HepG2 (cell line): Measurements from ENCODE around the gene MAPK4. TPM values are rescaled to one million over a fixed set of nuclear protein-coding genes. Genes with fewer than 3 reads are reported as not detected.
A peak's percentile ranks its signal among the peaks of the same experiment; 100 is the strongest.

ENCODE experiments used
- ATAC-seq: fragments of 200-7000 bp; cut with Tn5 transposase; 3 replicates; pipeline ENCODE4 v1.9.1; 2020; ENCODE audit warnings: mild to moderate bottlenecking, moderate library complexity
- BruUV-seq: library from RNA; stranded (reverse); fragments of 400-500 nt; replicated peaks from 2 replicates; lab custom pipeline; 2021; lab: Mats Ljungman, UMichigan
- CTCF ChIA-PET: fragments of 300-600 bp; formaldehyde crosslinking; extraction: SDS; loops from one replicate; lab custom pipeline; 2021; ENCODE audit warnings: low total read pairs, inconsistent platforms, low intra/inter-chr PET ratio; lab: Yijun Ruan, JAX
- POLR2A ChIA-PET: fragments of 350-600 bp; sonication (Branson Sonifier 250); formaldehyde crosslinking; loops from one replicate; lab custom pipeline; 2020; ENCODE audit warnings: antibody characterized with exemption, inconsistent platforms; lab: Yijun Ruan, JAX
- DNase-seq: peaks from one replicate; pipeline ENCODE4 v3.0.0-alpha.2; 2015; ENCODE audit warnings: low spot score
- FAIRE-seq: peaks from 3 replicates; lab custom pipeline; 2011; peaks lifted over from hg19 to GRCh38; lab: Jason Lieb, UNC
- H2AFZ ChIP-seq: one replicate; pipeline ENCODE4 v1.6.1; 2011; ENCODE audit warnings: low read length, inconsistent platforms
- H3K27ac ChIP-seq: fragments of 300-600 bp; 3 replicates; pipeline ENCODE4 v1.8.0; 2011; ENCODE audit warnings: mixed run types, mild to moderate bottlenecking, mixed read lengths, low read length, inconsistent platforms; ENCODE audit not compliant: insufficient read depth; ENCODE audit errors: extremely low read length
- H3K27me3 ChIP-seq, 2 experiments: fragments of 200-600 bp in 1 of 2; 2 replicates in 1 of 2; 3 replicates in 1 of 2; pipeline versions ENCODE4 v1.6.0 to v1.8.0; 2011; ENCODE audit warnings: low read length in 2 of 2, mild to moderate bottlenecking in 2 of 2, moderate library complexity in 2 of 2, inconsistent platforms in 1 of 2; ENCODE audit not compliant: insufficient read depth in 2 of 2, control insufficient read depth in 1 of 2
- H3K36me3 ChIP-seq, 2 experiments: fragments of 200-600 bp in 1 of 2; replicated peaks in 1 of 2; 2 replicates in 1 of 2; 3 replicates in 1 of 2; pipeline versions ENCODE4 v1.5.1 to v1.8.0; 2011; ENCODE audit warnings: low read length in 2 of 2, inconsistent platforms in 1 of 2; ENCODE audit not compliant: insufficient read depth in 2 of 2, control insufficient read depth in 1 of 2
- H3K4me1 ChIP-seq: 2 replicates; pipeline ENCODE4 v1.5.1; 2012; ENCODE audit warnings: low read length, inconsistent platforms; ENCODE audit not compliant: insufficient read depth
- H3K4me2 ChIP-seq: 2 replicates; pipeline ENCODE4 v1.6.0; 2011; ENCODE audit warnings: low read depth, low read length, inconsistent platforms
- H3K4me3 ChIP-seq, 3 experiments: fragments of 200-600 bp in 1 of 3; sonication (generic), shearing (Covaris generic) in 1 of 3; replicated peaks in 1 of 3; 2 replicates each; pipeline ENCODE4 v1.5.1; 2011 to 2016; ENCODE audit warnings: low read length in 3 of 3, inconsistent platforms in 2 of 3, low read depth in 2 of 3, mild to moderate bottlenecking in 2 of 3, control low read depth in 1 of 3, mixed read lengths in 1 of 3; ENCODE audit not compliant: insufficient read depth in 1 of 3
- H3K79me2 ChIP-seq: one replicate; pipeline ENCODE4 v1.6.1; 2011; ENCODE audit warnings: low read length, inconsistent platforms; ENCODE audit not compliant: insufficient read depth
- H3K9ac ChIP-seq: 2 replicates; pipeline ENCODE4 v1.6.0; 2011; ENCODE audit warnings: mild to moderate bottlenecking, low read depth, low read length, inconsistent platforms; ENCODE audit not compliant: insufficient read depth
- H3K9me3 ChIP-seq: 2 replicates; pipeline ENCODE4 v1.5.1; 2012; ENCODE audit warnings: mild to moderate bottlenecking, low read length
- H4K20me1 ChIP-seq: 2 replicates; pipeline ENCODE4 v1.6.0; 2011; ENCODE audit warnings: inconsistent platforms, mild to moderate bottlenecking, low read length, moderate library complexity; ENCODE audit not compliant: insufficient read depth
- PHB2 ChIP-seq: fragments of 450-650 bp; IDR thresholded peaks from 2 replicates; pipeline ENCODE4 v1.6.1; 2018; ENCODE audit not compliant: partially characterized antibody
- RXRA ChIP-seq: sonication (generic); formaldehyde crosslinking; IDR thresholded peaks from 2 replicates; pipeline ENCODE4 v1.5.1; 2020; ENCODE audit warnings: missing genetic modification reagents
- SNAI1 ChIP-seq: sonication (generic); formaldehyde crosslinking; IDR thresholded peaks from 2 replicates; pipeline ENCODE4 v1.5.0; 2020; ENCODE audit warnings: mild to moderate bottlenecking, missing genetic modification reagents, borderline replicate concordance
- TP53 ChIP-seq: sonication (generic); formaldehyde crosslinking; conservative IDR thresholded peaks from 2 replicates; pipeline ENCODE4 v1.4.0; 2020; ENCODE audit warnings: missing genetic modification reagents
- ZNF776 ChIP-seq: sonication (generic); formaldehyde crosslinking; IDR thresholded peaks from 2 replicates; pipeline ENCODE4 v1.4.0; 2020; ENCODE audit warnings: mild to moderate bottlenecking, missing genetic modification reagents
- ZNF788 ChIP-seq: sonication (generic); formaldehyde crosslinking; IDR thresholded peaks from 2 replicates; pipeline ENCODE4 v1.5.0; 2020; ENCODE audit warnings: mild to moderate bottlenecking, missing genetic modification reagents, borderline replicate concordance
- WGBS: methylation state at CpG from one replicate; pipeline ENCODE4 v1.1.6; 2017; ENCODE audit warnings: low lambda C conversion rate; 5-methylcytosine and 5-hydroxymethylcytosine counted together
- in situ Hi-C: cut with HindIII; loops from 2 replicates; pipeline ENCODE4 v1.10.0; 2017; ENCODE audit warnings: low pct_unique_long_range_greater_than_20kb; ENCODE audit not compliant: extremely low pct_ligation_motif_present
- intact Hi-C: fragments of 100-400 bp; cut with micrococcal nuclease; formaldehyde crosslinking; loops from one replicate; pipeline ENCODE4 v1.10.0; 2022; ENCODE audit not compliant: unreplicated experiment
- polyA plus RNA-seq, 8 experiments: library from polyadenylated mRNA; depleted of rRNA in 3 of 8; stranded (reverse) in 7 of 8; unstranded in 1 of 8; fragments of >200 nt; fragmentation: Illumina TruSeq in 4 of 8; extraction: Trizol in 4 of 8; gene quantifications; 2 replicates each; pipeline versions ENCODE4 v1.2.1 to v1.2.3, GENCODE V29; 2011 to 2016; ENCODE audit warnings: low read depth in 4 of 8, missing spikeins in 1 of 8, mixed read lengths in 1 of 8; ENCODE audit not compliant: insufficient read depth in 1 of 8
- total RNA-seq, 5 experiments: library from RNA; depleted of rRNA; stranded (reverse); fragments of >200 nt; fragmentation: Illumina TruSeq; extraction: Trizol; gene quantifications; 2 replicates each; pipeline ENCODE4 v1.2.3, GENCODE V29; 2016; ENCODE audit warnings: low read depth in 1 of 5
- TF ChIP-seq, protein P1 (sequence below): sonication (generic); formaldehyde crosslinking; IDR thresholded peaks from 2 replicates; pipeline ENCODE4 v1.5.0; 2020; ENCODE audit warnings: mild to moderate bottlenecking, low read depth, missing genetic modification reagents, borderline replicate concordance

The MAPK4 gene
- total and polyA plus RNA-seq, 2 of the 13 experiments (the other 11 are each of a cell fraction or from before 2014, with no cell fraction given), result not detected

DNA sequence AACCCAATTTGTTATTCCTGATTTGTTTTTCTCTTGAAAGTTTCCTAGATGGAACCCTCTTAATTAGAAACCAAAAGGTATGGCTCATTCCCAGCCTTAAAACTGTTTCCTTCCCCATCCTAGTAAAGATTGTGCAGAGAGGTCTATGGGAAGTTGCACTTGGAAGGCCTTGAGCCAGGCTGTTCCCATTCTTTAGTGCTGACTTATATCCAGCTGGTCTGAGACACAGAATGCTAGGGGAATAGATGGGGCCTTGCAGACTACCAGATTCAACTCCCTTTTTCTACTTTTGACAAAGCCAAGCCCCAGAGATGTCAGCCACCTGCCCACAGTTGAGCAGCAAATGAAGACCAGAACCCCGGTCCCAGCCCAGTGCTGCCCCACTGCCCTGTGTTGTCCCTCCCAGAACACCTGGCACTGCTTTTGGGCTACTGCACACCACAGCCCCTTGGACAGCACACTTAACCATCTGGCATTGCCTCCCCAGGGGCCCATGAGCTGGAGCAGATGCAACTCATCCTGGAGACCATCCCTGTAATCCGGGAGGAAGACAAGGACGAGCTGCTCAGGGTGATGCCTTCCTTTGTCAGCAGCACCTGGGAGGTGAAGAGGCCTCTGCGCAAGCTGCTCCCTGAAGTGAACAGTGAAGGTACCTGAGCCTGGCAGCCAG lies 161.7 kb downstream of the MAPK4 start:
- no peak overlapping the region for H3K27ac ChIP-seq
- no peaks in the 10 kb centered on the region for H4K20me1 ChIP-seq
- FAIRE-seq (no peak), DNase-seq (no peak), ATAC-seq (no peak)
- no peak overlapping the region for H2AFZ ChIP-seq
- no peaks in the 10 kb centered on the region; a peak in 3 of 5 replicates for H3K27me3 ChIP-seq
- H3K4me1 ChIP-seq, result no peaks in the 10 kb centered on the region
- no peak for TF ChIP-seq ZNF788 (CRISPR knock-in tag)
- TF ChIP-seq PHB2, result no peak
- TF ChIP-seq, protein P1, sequence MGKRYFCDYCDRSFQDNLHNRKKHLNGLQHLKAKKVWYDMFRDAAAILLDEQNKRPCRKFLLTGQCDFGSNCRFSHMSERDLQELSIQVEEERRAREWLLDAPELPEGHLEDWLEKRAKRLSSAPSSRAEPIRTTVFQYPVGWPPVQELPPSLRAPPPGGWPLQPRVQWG (CRISPR knock-in tag), result no peak
- TF ChIP-seq ZNF776 (CRISPR knock-in tag), result no peak
- no peak for TF ChIP-seq RXRA
- H3K4me2 ChIP-seq, result no peak overlapping the region
- ChIA-PET CTCF (no interaction called here), POLR2A (no interaction called here)
- H3K4me3 ChIP-seq, result no peak overlapping the region
- intact Hi-C loops, result no loop called here
- no TSS peak for BruUV-seq
- H3K9ac ChIP-seq, result no peak overlapping the region
- no peaks in the 10 kb centered on the region for H3K36me3 ChIP-seq
- no peaks in the 10 kb centered on the region for H3K79me2 ChIP-seq
- no peaks in the 10 kb centered on the region for H3K9me3 ChIP-seq
- 33% methylated on average over 3 of the region's 4 CpGs for WGBS
- in situ Hi-C loops, result no loop called here

DNA sequence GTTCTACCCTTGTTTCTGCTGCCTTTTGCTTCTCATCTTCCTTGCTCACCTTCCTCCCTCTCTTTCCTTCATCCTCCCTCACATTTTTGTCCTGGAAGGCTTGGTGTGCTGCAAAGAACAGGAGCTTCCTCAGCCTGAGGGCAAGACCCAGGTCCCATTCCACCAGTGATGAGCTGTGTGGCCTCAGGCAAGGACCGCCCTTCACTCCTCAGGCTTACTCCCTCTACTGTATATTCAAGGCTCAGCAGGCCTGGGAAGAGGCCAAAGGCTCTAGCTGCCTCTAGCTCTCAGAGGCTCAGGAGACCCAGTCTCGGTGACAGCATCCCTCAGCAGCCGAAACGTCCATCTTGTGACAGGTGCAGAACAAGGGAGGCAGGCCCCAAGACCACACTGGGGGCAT lies 162.4 kb downstream of the MAPK4 start:
- in situ Hi-C loops, result no loop called here
- BruUV-seq, result no TSS peak
- ATAC-seq, result peak; percentile 87

More for the DNA sequence above, 162.4 kb downstream of the MAPK4 start:
- DNase-seq, result no peak
- no peak overlapping the region for H3K9ac ChIP-seq
- CTCF ChIA-PET, result no interaction called here
- no peak for TF ChIP-seq SNAI1
- no peak for TF ChIP-seq TP53 (CRISPR knock-in tag)
- TF ChIP-seq, all 625 proteins: peak for 0
- POLR2A ChIA-PET, result no interaction called here
- Histone ChIP-seq H3K27ac (no peak overlapping the region), H3K4me3 (no peak overlapping the region), H3K4me1 (no peaks in the 10 kb centered on the region), H3K36me3 (no peaks in the 10 kb centered on the region), H4K20me1 (no peaks in the 10 kb centered on the region), H2AFZ (no peak overlapping the region), H3K4me2 (no peak overlapping the region), H3K79me2 (no peaks in the 10 kb centered on the region), H3K27me3 (no peaks in the 10 kb centered on the region; a peak in 3 of 5 replicates), H3K9me3 (no peaks in the 10 kb centered on the region)
- intact Hi-C loops, result no loop called here
- WGBS, result 37% methylated on average over 3 of the region's 4 CpGs
- FAIRE-seq, result no peak
